Prostate gland (tissue), 2 donors: Measurements from ENCODE around the gene WDR55.

ENCODE experiments used
- POLR2A ChIP-seq: fragments of 450-650 bp; IDR thresholded peaks from one replicate; pipeline ENCODE4 v1.6.1; 2016; ENCODE audit warnings: antibody characterized with exemption, mild to moderate bottlenecking
- TF ChIP-seq, protein P1 (sequence below), 4 experiments: fragments of 200-600 bp in 2 of 4; fragments of 450-650 bp in 2 of 4; sonication (generic) in 2 of 4; IDR thresholded peaks; 1 replicate in 3 of 4; 2 replicates in 1 of 4; pipeline ENCODE4 v1.5.1; 2016 to 2019; ENCODE audit warnings: antibody characterized with exemption in 4 of 4, mild to moderate bottlenecking in 2 of 4, moderate library complexity in 2 of 4

GRCh38 chr5:140672455-140673186 is 7.9 kb downstream of the WDR55 start:
- TF ChIP-seq, protein P1, sequence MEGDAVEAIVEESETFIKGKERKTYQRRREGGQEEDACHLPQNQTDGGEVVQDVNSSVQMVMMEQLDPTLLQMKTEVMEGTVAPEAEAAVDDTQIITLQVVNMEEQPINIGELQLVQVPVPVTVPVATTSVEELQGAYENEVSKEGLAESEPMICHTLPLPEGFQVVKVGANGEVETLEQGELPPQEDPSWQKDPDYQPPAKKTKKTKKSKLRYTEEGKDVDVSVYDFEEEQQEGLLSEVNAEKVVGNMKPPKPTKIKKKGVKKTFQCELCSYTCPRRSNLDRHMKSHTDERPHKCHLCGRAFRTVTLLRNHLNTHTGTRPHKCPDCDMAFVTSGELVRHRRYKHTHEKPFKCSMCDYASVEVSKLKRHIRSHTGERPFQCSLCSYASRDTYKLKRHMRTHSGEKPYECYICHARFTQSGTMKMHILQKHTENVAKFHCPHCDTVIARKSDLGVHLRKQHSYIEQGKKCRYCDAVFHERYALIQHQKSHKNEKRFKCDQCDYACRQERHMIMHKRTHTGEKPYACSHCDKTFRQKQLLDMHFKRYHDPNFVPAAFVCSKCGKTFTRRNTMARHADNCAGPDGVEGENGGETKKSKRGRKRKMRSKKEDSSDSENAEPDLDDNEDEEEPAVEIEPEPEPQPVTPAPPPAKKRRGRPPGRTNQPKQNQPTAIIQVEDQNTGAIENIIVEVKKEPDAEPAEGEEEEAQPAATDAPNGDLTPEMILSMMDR (IDR thresholded peaks at IDR 0.05) = no peak
- TF ChIP-seq POLR2A = no peak
